Measurements from ENCODE around the gene ACO1. TPM values are rescaled to one million over a fixed set of nuclear protein-coding genes. Genes with fewer than 3 reads are reported as not detected.

The ACO1 gene
- total and polyA plus RNA-seq, 9 of the 15 experiments (the other 6 are each of a cell fraction or from before 2014, with no cell fraction given), result 0.96 to 29.7 (median 16.9) TPM

DNA sequence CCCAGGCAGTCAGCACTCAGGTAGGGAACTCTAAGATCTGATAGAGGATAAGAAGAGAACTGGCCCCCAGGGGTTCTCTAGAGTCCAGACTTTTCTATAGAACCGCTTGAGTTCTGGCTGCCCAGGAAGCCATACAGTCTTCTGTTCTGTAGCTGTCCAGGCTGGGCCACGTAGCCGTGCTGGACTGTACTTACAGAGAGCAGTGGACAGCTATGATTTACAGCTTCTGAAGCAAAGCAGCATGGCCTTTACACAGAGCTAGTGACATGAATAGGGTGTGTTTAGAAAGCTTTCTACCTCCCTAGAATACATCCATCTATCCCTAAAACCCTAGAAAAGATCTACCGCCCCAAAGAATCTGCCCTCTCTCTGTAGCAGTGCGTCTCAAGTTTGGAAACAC is 57.2 kb downstream of the ACO1 start (continued):
- no peak for TF ChIP-seq EZH2 (IDR thresholded peaks at IDR 0.05; ENCODE audit: borderline replicate concordance, low read depth, low read length)
- TF ChIP-seq ETS2 (tag; IDR thresholded peaks at IDR 0.05; ENCODE audit: borderline replicate concordance, poor library complexity, severe bottlenecking), result no peak
- TF ChIP-seq GABPB1 (CRISPR knock-in tag; IDR thresholded peaks at IDR 0.05), result no peak
- peak; percentile 40 for TF ChIP-seq MEIS2 (IDR thresholded peaks at IDR 0.05; ENCODE audit: partially characterized antibody)
- TF ChIP-seq BCL6 (CRISPR knock-in tag; IDR thresholded peaks at IDR 0.05), result no peak
- TF ChIP-seq, protein P1, sequence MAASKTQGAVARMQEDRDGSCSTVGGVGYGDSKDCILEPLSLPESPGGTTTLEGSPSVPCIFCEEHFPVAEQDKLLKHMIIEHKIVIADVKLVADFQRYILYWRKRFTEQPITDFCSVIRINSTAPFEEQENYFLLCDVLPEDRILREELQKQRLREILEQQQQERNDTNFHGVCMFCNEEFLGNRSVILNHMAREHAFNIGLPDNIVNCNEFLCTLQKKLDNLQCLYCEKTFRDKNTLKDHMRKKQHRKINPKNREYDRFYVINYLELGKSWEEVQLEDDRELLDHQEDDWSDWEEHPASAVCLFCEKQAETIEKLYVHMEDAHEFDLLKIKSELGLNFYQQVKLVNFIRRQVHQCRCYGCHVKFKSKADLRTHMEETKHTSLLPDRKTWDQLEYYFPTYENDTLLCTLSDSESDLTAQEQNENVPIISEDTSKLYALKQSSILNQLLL (CRISPR knock-in tag; IDR thresholded peaks at IDR 0.05; ENCODE audit: borderline replicate concordance), result no peak
- TF ChIP-seq ZNF584 (CRISPR knock-in tag; IDR thresholded peaks at IDR 0.05; ENCODE audit: low read depth), result no peak
- TF ChIP-seq, protein P2, sequence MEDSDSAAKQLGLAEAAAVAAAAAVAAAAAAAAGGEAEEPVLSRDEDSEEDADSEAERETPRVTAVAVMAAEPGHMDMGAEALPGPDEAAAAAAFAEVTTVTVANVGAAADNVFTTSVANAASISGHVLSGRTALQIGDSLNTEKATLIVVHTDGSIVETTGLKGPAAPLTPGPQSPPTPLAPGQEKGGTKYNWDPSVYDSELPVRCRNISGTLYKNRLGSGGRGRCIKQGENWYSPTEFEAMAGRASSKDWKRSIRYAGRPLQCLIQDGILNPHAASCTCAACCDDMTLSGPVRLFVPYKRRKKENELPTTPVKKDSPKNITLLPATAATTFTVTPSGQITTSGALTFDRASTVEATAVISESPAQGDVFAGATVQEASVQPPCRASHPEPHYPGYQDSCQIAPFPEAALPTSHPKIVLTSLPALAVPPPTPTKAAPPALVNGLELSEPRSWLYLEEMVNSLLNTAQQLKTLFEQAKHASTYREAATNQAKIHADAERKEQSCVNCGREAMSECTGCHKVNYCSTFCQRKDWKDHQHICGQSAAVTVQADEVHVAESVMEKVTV (CRISPR knock-in tag; IDR thresholded peaks at IDR 0.05), result no peak
- no peak for TF ChIP-seq ZNF274 (IDR thresholded peaks at IDR 0.05; ENCODE audit: borderline replicate concordance, low read depth, low read length)
- TF ChIP-seq PCBP1 (IDR thresholded peaks at IDR 0.05; ENCODE audit: low read depth, low read length, poor library complexity, severe bottlenecking), result no peak
- no peak for TF ChIP-seq MYC (IDR thresholded peaks at IDR 0.05; ENCODE audit: low read depth, low read length)
- no peak for TF ChIP-seq MYC (CRISPR knock-in tag; IDR thresholded peaks at IDR 0.05; ENCODE audit: borderline replicate concordance, low read depth)
- TF ChIP-seq NFE2 (IDR thresholded peaks at IDR 0.05; ENCODE audit: low read depth), result no peak

All from K562 (cell line).